Thymus (tissue), 11 donors: ENCODE measurements around the gene PPP1R12A. TPM values are rescaled to one million over a fixed set of nuclear protein-coding genes. Genes with fewer than 3 reads are reported as not detected.
A peak's percentile ranks its signal among the peaks of the same experiment; 100 is the strongest.
"Not testable (repeated sequence)": the region's sequence is repeated elsewhere in the genome, so short reads cannot be mapped to it uniquely, and the experiment has no call there.

Source experiments
- DNase-seq, 9 donors: peaks; one replicate each; pipeline ENCODE4 v3.0.0-alpha.2; 2013; ENCODE audit warnings: low spot score in 9 of 9, low read depth in 6 of 9, missing footprints in 1 of 9
- H3K27ac ChIP-seq, 2 donors: one replicate each; pipeline ENCODE4 v1.5.1; 2013; ENCODE audit warnings: control low read depth in 1 of 2, low read depth in 1 of 2, low read length in 1 of 2, mild to moderate bottlenecking in 1 of 2, moderate library complexity in 1 of 2
- H3K27me3 ChIP-seq, 2 donors: one replicate each; pipeline ENCODE4 v1.5.1; 2013; ENCODE audit warnings: low read length in 1 of 2; ENCODE audit not compliant: control insufficient read depth in 2 of 2, insufficient read depth in 1 of 2
- H3K36me3 ChIP-seq, 2 donors: one replicate each; pipeline ENCODE4 v1.5.1; 2013; ENCODE audit warnings: low read length in 1 of 2, mild to moderate bottlenecking in 1 of 2, moderate library complexity in 1 of 2; ENCODE audit not compliant: control insufficient read depth in 2 of 2, insufficient read depth in 2 of 2
- H3K4me1 ChIP-seq, 2 donors: one replicate each; pipeline ENCODE4 v1.5.1; 2013; ENCODE audit warnings: low read length in 2 of 2; ENCODE audit not compliant: control insufficient read depth in 2 of 2, insufficient read depth in 2 of 2
- H3K4me3 ChIP-seq, 2 donors: one replicate each; pipeline ENCODE4 v1.5.1; 2013; ENCODE audit warnings: low read length in 2 of 2, control low read depth in 1 of 2, mild to moderate bottlenecking in 1 of 2
- H3K9me3 ChIP-seq, 2 donors: one replicate each; pipeline ENCODE4 v1.5.1; 2013; ENCODE audit warnings: low read length in 1 of 2, mild to moderate bottlenecking in 1 of 2; ENCODE audit not compliant: control insufficient read depth in 2 of 2, insufficient read depth in 1 of 2
- WGBS: extraction: QIAGEN DNeasy Blood & Tissue Kit; methylation state at CpG from one replicate; pipeline ENCODE4 v1.1.7; 2013; 5-methylcytosine and 5-hydroxymethylcytosine counted together
- polyA plus RNA-seq: library from polyadenylated mRNA; stranded (reverse); fragments of 200-250 nt; gene quantifications from one replicate; pipeline ENCODE4 v1.2.3, GENCODE V29; 2013
- total RNA-seq: library from RNA; stranded (reverse); fragments of 120-200 nt; gene quantifications from one replicate; pipeline ENCODE4 v1.2.4, GENCODE V29; 2013
- donor health status: healthy.

The PPP1R12A gene
- total and polyA plus RNA-seq, 2 donors, result 32.1 to 86.6 TPM

- Histone ChIP-seq H3K4me1 (no peaks in the 10 kb centered on the region), H3K9me3 (no peaks in the 10 kb centered on the region), H3K27me3 (no peaks in the 10 kb centered on the region), H3K4me3 (no peak overlapping the region), H3K27ac (no peak overlapping the region), H3K36me3 (no peaks in the 10 kb centered on the region)
- WGBS, result 99% methylated on average over 1 of the region's 1 CpG
- no peak for DNase-seq
Measured at GRCh38 chr12:79887890-79888289, 47.0 kb downstream of the PPP1R12A start.

- no peaks in the 10 kb centered on the region for H3K9me3 ChIP-seq
- peak; percentile 3 to 75 (median 38) for DNase-seq
Measured at GRCh38 chr12:79886917-79887519, 47.9 kb downstream of the PPP1R12A start.

GRCh38 chr12:79885911-79886490 lies 48.9 kb downstream of the PPP1R12A start:
- no peak overlapping the region for H3K4me3 ChIP-seq
- no peaks in the 10 kb centered on the region for H3K36me3 ChIP-seq
- WGBS, result 75% methylated on average over 3 of the region's 3 CpGs
- no peaks in the 10 kb centered on the region for H3K27me3 ChIP-seq
- no peak for DNase-seq
- no peak overlapping the region for H3K27ac ChIP-seq
- H3K9me3 ChIP-seq, result no peaks in the 10 kb centered on the region
- H3K4me1 ChIP-seq, result no peaks in the 10 kb centered on the region

More at GRCh38 chr12:79886917-79887519, 47.9 kb downstream of the PPP1R12A start:
- Histone ChIP-seq H3K4me1 (no peaks in the 10 kb centered on the region), H3K4me3 (no peak overlapping the region), H3K27me3 (no peaks in the 10 kb centered on the region), H3K36me3 (no peaks in the 10 kb centered on the region), H3K27ac (no peak overlapping the region)
- 77% methylated on average over 3 of the region's 3 CpGs for WGBS

- H3K4me3 ChIP-seq, result no peak overlapping the region
- no peak overlapping the region for H3K27ac ChIP-seq
- no peak for DNase-seq
- no peaks in the 10 kb centered on the region for H3K9me3 ChIP-seq
- no peaks in the 10 kb centered on the region for H3K4me1 ChIP-seq
- H3K36me3 ChIP-seq, result no peaks in the 10 kb centered on the region
- WGBS, result 95% methylated on average over 3 of the region's 3 CpGs
- no peaks in the 10 kb centered on the region for H3K27me3 ChIP-seq
Measured at GRCh38 chr12:79884401-79885006, 50.4 kb downstream of the PPP1R12A start.

GRCh38 chr12:79883216-79883615 lies 51.7 kb downstream of the PPP1R12A start:
- H3K27me3 ChIP-seq, result no peaks in the 10 kb centered on the region
- no peaks in the 10 kb centered on the region for H3K9me3 ChIP-seq
- H3K4me3 ChIP-seq, result no peak overlapping the region
- H3K36me3 ChIP-seq, result no peaks in the 10 kb centered on the region
- DNase-seq, result no peak
- H3K27ac ChIP-seq, result no peak overlapping the region
- H3K4me1 ChIP-seq, result no peaks in the 10 kb centered on the region
- WGBS, result 89% methylated on average over 1 of the region's 1 CpG

GRCh38 chr12:79881351-79881750 lies 53.5 kb downstream of the PPP1R12A start:
- WGBS, result 99% methylated on average over 2 of the region's 2 CpGs
- Histone ChIP-seq H3K27ac (no peak overlapping the region), H3K36me3 (no peaks in the 10 kb centered on the region), H3K27me3 (no peaks in the 10 kb centered on the region), H3K9me3 (no peaks in the 10 kb centered on the region), H3K4me3 (no peak overlapping the region), H3K4me1 (no peaks in the 10 kb centered on the region)
- peak in 2 of 9 donors; percentile 3 to 20 for DNase-seq

GRCh38 chr12:79878506-79878905 lies 56.4 kb downstream of the PPP1R12A start:
- not testable (repeated sequence) for H3K4me3 ChIP-seq, H3K27ac ChIP-seq

GRCh38 chr12:79877246-79877645 lies 57.7 kb downstream of the PPP1R12A start:
- Histone ChIP-seq H3K9me3 (no peaks in the 10 kb centered on the region), H3K4me1 (no peaks in the 10 kb centered on the region), H3K4me3 (no peak overlapping the region), H3K36me3 (no peaks in the 10 kb centered on the region), H3K27ac (no peak overlapping the region), H3K27me3 (no peaks in the 10 kb centered on the region)
- WGBS, result 97% methylated on average over 8 of the region's 8 CpGs
- DNase-seq, result no peak

More at GRCh38 chr12:79878506-79878905, 56.4 kb downstream of the PPP1R12A start:
- not testable (repeated sequence) for H3K36me3 ChIP-seq, H3K9me3 ChIP-seq, DNase-seq, H3K27me3 ChIP-seq, H3K4me1 ChIP-seq
- WGBS, result 99% methylated on average over 4 of the region's 4 CpGs

GRCh38 chr12:79874665-79875064 lies 60.2 kb downstream of the PPP1R12A start:
- DNase-seq, result no peak
- no peaks in the 10 kb centered on the region for H3K4me1 ChIP-seq
- H3K27ac ChIP-seq, result no peak overlapping the region
- H3K4me3 ChIP-seq, result no peak overlapping the region
- H3K36me3 ChIP-seq, result peaks cover 0 to 14% of the 10 kb centered on the region in 2 donors
- no peaks in the 10 kb centered on the region for H3K9me3 ChIP-seq
- H3K27me3 ChIP-seq, result no peaks in the 10 kb centered on the region
